Measurements from ENCODE around the gene PEX11G. TPM values are rescaled to one million over a fixed set of nuclear protein-coding genes. Genes with fewer than 3 reads are reported as not detected.

Gene PEX11G
- total RNA-seq, 1 experiment from 2014 or later: 0.47 TPM

GRCh38 chr19:7494416-7495098, 5.7 kb upstream of the PEX11G start:
- peaks cover 11% of the 10 kb centered on the region; the same call in 1 of the 2 replicates for H3K27me3 ChIP-seq (replicated peaks)
- H3K9me3 ChIP-seq (replicated peaks): no peaks in the 10 kb centered on the region
- DNase-seq (ENCODE audit: low read depth in 1 of 2, low spot score in 2 of 2): no peak
- no peak overlapping the region for H3K27ac ChIP-seq
- peaks cover 14% of the 10 kb centered on the region for H3K4me1 ChIP-seq (replicated peaks)
- no peaks in the 10 kb centered on the region for H3K36me3 ChIP-seq
- no peak overlapping the region for H3K4me3 ChIP-seq

- Histone ChIP-seq H3K4me3 (no peak overlapping the region), H3K9me3 (replicated peaks) (peaks cover 3% of the 10 kb centered on the region; the same call in 1 of the 2 replicates), H3K4me1 (replicated peaks) (peaks cover 21% of the 10 kb centered on the region), H3K36me3 (no peaks in the 10 kb centered on the region), H3K27ac (peak overlapping the region; percentile 39), H3K27me3 (replicated peaks) (peaks cover 9% of the 10 kb centered on the region; the same call in 1 of the 2 replicates)
- DNase-seq (ENCODE audit: low read depth in 1 of 2, low spot score in 2 of 2): peak in 1 of 2 experiments; percentile 60
Observed at GRCh38 chr19:7492558-7492957, 3.7 kb upstream of the PEX11G start.

GRCh38 chr19:7492142-7492541, 3.3 kb upstream of the PEX11G start:
- peak; percentile 64 to 73 for DNase-seq (ENCODE audit: low read depth in 1 of 2, low spot score in 2 of 2)
- Histone ChIP-seq H3K27ac (peak overlapping the region; percentile 39), H3K36me3 (no peaks in the 10 kb centered on the region), H3K4me1 (replicated peaks) (peaks cover 21% of the 10 kb centered on the region), H3K27me3 (replicated peaks) (peaks cover 8% of the 10 kb centered on the region; the same call in 1 of the 2 replicates), H3K9me3 (replicated peaks) (peaks cover 3% of the 10 kb centered on the region; the same call in 1 of the 2 replicates), H3K4me3 (no peak overlapping the region)

GRCh38 chr19:7489609-7490044, 792 bp upstream of the PEX11G start:
- Histone ChIP-seq H3K4me3 (no peak overlapping the region), H3K36me3 (no peaks in the 10 kb centered on the region), H3K27me3 (replicated peaks) (no peaks in the 10 kb centered on the region), H3K9me3 (replicated peaks) (peaks cover 3% of the 10 kb centered on the region; the same call in 1 of the 2 replicates), H3K27ac (no peak overlapping the region), H3K4me1 (replicated peaks) (peaks cover 21% of the 10 kb centered on the region)
- DNase-seq (ENCODE audit: low read depth in 1 of 2, low spot score in 2 of 2): no peak

- H3K4me3 ChIP-seq: no peak overlapping the region
- peaks cover 10% of the 10 kb centered on the region for H3K4me1 ChIP-seq (replicated peaks)
- DNase-seq (ENCODE audit: low read depth in 1 of 2, low spot score in 2 of 2): no peak
- peaks cover 3% of the 10 kb centered on the region; the same call in 1 of the 2 replicates for H3K9me3 ChIP-seq (replicated peaks)
- no peaks in the 10 kb centered on the region for H3K27me3 ChIP-seq (replicated peaks)
- no peaks in the 10 kb centered on the region for H3K36me3 ChIP-seq
- no peak overlapping the region for H3K27ac ChIP-seq
Observed at GRCh38 chr19:7486923-7487322, 1.9 kb downstream of the PEX11G start.

GRCh38 chr19:7483720-7484201, 5.1 kb downstream of the PEX11G start:
- no peak overlapping the region for H3K27ac ChIP-seq

GRCh38 chr19:7482584-7483439, 6.0 kb downstream of the PEX11G start:
- Histone ChIP-seq H3K4me3 (no peak overlapping the region), H3K36me3 (no peaks in the 10 kb centered on the region), H3K9me3 (replicated peaks) (no peaks in the 10 kb centered on the region), H3K27ac (no peak overlapping the region), H3K27me3 (replicated peaks) (no peaks in the 10 kb centered on the region), H3K4me1 (replicated peaks) (no peaks in the 10 kb centered on the region)
- no peak for DNase-seq (ENCODE audit: low read depth in 1 of 2, low spot score in 2 of 2)

More at GRCh38 chr19:7483720-7484201, 5.1 kb downstream of the PEX11G start:
- Histone ChIP-seq H3K36me3 (no peaks in the 10 kb centered on the region), H3K27me3 (replicated peaks) (no peaks in the 10 kb centered on the region), H3K9me3 (replicated peaks) (peaks cover 3% of the 10 kb centered on the region; the same call in 1 of the 2 replicates), H3K4me3 (no peak overlapping the region), H3K4me1 (replicated peaks) (peaks cover 4% of the 10 kb centered on the region)
- no peak for DNase-seq (ENCODE audit: low read depth in 1 of 2, low spot score in 2 of 2)

GRCh38 chr19:7480970-7481255, 7.9 kb downstream of the PEX11G start:
- H3K27ac ChIP-seq: no peak overlapping the region
- no peaks in the 10 kb centered on the region for H3K27me3 ChIP-seq (replicated peaks)
- no peaks in the 10 kb centered on the region for H3K9me3 ChIP-seq (replicated peaks)
- H3K4me3 ChIP-seq: no peak overlapping the region
- no peak for DNase-seq (ENCODE audit: low read depth in 1 of 2, low spot score in 2 of 2)
- H3K36me3 ChIP-seq: no peaks in the 10 kb centered on the region
- no peaks in the 10 kb centered on the region for H3K4me1 ChIP-seq (replicated peaks)

- Histone ChIP-seq H3K4me1 (replicated peaks) (no peaks in the 10 kb centered on the region), H3K9me3 (replicated peaks) (no peaks in the 10 kb centered on the region), H3K27me3 (replicated peaks) (no peaks in the 10 kb centered on the region), H3K36me3 (no peaks in the 10 kb centered on the region), H3K27ac (no peak overlapping the region), H3K4me3 (no peak overlapping the region)
- no peak for DNase-seq (ENCODE audit: low read depth in 1 of 2, low spot score in 2 of 2)
Observed at GRCh38 chr19:7480222-7480969, 8.4 kb downstream of the PEX11G start.

- Histone ChIP-seq H3K4me1 (replicated peaks) (no peaks in the 10 kb centered on the region), H3K27ac (no peak overlapping the region), H3K27me3 (replicated peaks) (no peaks in the 10 kb centered on the region), H3K36me3 (no peaks in the 10 kb centered on the region), H3K4me3 (no peak overlapping the region), H3K9me3 (replicated peaks) (no peaks in the 10 kb centered on the region)
- no peak for DNase-seq (ENCODE audit: low read depth in 1 of 2, low spot score in 2 of 2)
Observed at GRCh38 chr19:7478843-7479227, 10.0 kb downstream of the PEX11G start.

GRCh38 chr19:7478173-7478842, 10.5 kb downstream of the PEX11G start:
- Histone ChIP-seq H3K4me1 (replicated peaks) (no peaks in the 10 kb centered on the region), H3K4me3 (no peak overlapping the region), H3K27me3 (replicated peaks) (no peaks in the 10 kb centered on the region), H3K36me3 (no peaks in the 10 kb centered on the region), H3K9me3 (replicated peaks) (no peaks in the 10 kb centered on the region), H3K27ac (no peak overlapping the region)
- DNase-seq (ENCODE audit: low read depth in 1 of 2, low spot score in 2 of 2): no peak

GRCh38 chr19:7477758-7478157, 11.1 kb downstream of the PEX11G start:
- Histone ChIP-seq H3K9me3 (replicated peaks) (no peaks in the 10 kb centered on the region), H3K27ac (no peak overlapping the region), H3K4me3 (no peak overlapping the region), H3K36me3 (no peaks in the 10 kb centered on the region), H3K27me3 (replicated peaks) (no peaks in the 10 kb centered on the region), H3K4me1 (replicated peaks) (no peaks in the 10 kb centered on the region)
- no peak for DNase-seq (ENCODE audit: low read depth in 1 of 2, low spot score in 2 of 2)

- Histone ChIP-seq H3K36me3 (no peaks in the 10 kb centered on the region), H3K4me3 (no peak overlapping the region), H3K9me3 (replicated peaks) (no peaks in the 10 kb centered on the region), H3K4me1 (replicated peaks) (no peaks in the 10 kb centered on the region), H3K27ac (no peak overlapping the region), H3K27me3 (replicated peaks) (no peaks in the 10 kb centered on the region)
- DNase-seq (ENCODE audit: low read depth in 1 of 2, low spot score in 2 of 2): no peak
Observed at GRCh38 chr19:7476777-7477494, 11.9 kb downstream of the PEX11G start.

All from SJSA1 (cell line).